DOHH2 (cell line): ENCODE measurements around the gene GJA5.
"Not testable (repeated sequence)": the region's sequence is repeated elsewhere in the genome, so short reads cannot be mapped to it uniquely, and the experiment has no call there.

Source experiments
- H3F3A ChIP-seq: fragments of 200-600 bp; sonication (generic), shearing (Covaris generic); 2 replicates; pipeline ENCODE4 v1.6.0; 2016; ENCODE audit warnings: antibody characterized with exemption, mild to moderate bottlenecking; ENCODE audit not compliant: control insufficient read depth, insufficient read depth
- H3K27ac ChIP-seq: fragments of 200-600 bp; sonication (generic); 2 replicates; pipeline ENCODE4 v1.5.1; 2014; ENCODE audit warnings: low read depth, mild to moderate bottlenecking, low read length, moderate library complexity
- H3K27me3 ChIP-seq: fragments of 200-600 bp; sonication (generic); 2 replicates; pipeline ENCODE4 v1.6.1; 2014; ENCODE audit warnings: mild to moderate bottlenecking, low read length, mixed read lengths; ENCODE audit not compliant: control insufficient read depth
- H3K36me3 ChIP-seq: fragments of 200-600 bp; sonication (generic); 2 replicates; pipeline ENCODE4 v1.6.1; 2014; ENCODE audit warnings: mild to moderate bottlenecking, low read length, moderate library complexity, mixed read lengths; ENCODE audit not compliant: control insufficient read depth
- H3K4me1 ChIP-seq: fragments of 200-600 bp; sonication (generic); 2 replicates; pipeline ENCODE4 v1.6.1; 2014; ENCODE audit warnings: mild to moderate bottlenecking, low read length, mixed read lengths; ENCODE audit not compliant: control insufficient read depth
- H3K4me2 ChIP-seq: fragments of 200-600 bp; sonication (generic); 2 replicates; pipeline ENCODE4 v1.6.0; 2014; ENCODE audit warnings: mild to moderate bottlenecking, low read length, moderate library complexity
- H3K4me3 ChIP-seq: fragments of 200-600 bp; sonication (generic); 2 replicates; pipeline ENCODE4 v1.5.1; 2014; ENCODE audit warnings: mild to moderate bottlenecking, low read length, mixed read lengths
- H3K79me2 ChIP-seq: fragments of 200-600 bp; sonication (generic); 2 replicates; pipeline ENCODE4 v1.6.1; 2014; ENCODE audit warnings: mild to moderate bottlenecking, low read length, mixed read lengths; ENCODE audit not compliant: control insufficient read depth
- H3K9me2 ChIP-seq: fragments of 200-600 bp; sonication (generic); replicated peaks from 2 replicates; pipeline ENCODE4 v1.6.1; 2014; ENCODE audit warnings: mild to moderate bottlenecking, low read length, mixed read lengths; ENCODE audit not compliant: control insufficient read depth
- H3K9me3 ChIP-seq: fragments of 200-600 bp; sonication (generic); 2 replicates; pipeline ENCODE4 v1.6.1; 2014; ENCODE audit warnings: antibody characterized with exemption, low read length, mixed read lengths; ENCODE audit not compliant: control insufficient read depth, insufficient read depth
- H4K20me1 ChIP-seq: fragments of 200-600 bp; sonication (generic); 2 replicates; pipeline ENCODE4 v1.6.0; 2014; ENCODE audit warnings: low read depth, mild to moderate bottlenecking, antibody characterized with exemption, low read length, moderate library complexity; ENCODE audit not compliant: control insufficient read depth, insufficient read depth
- EZH2phosphoT487 ChIP-seq: fragments of 200-600 bp; sonication (generic); IDR thresholded peaks from 2 replicates; pipeline ENCODE4 v1.6.1; 2017; ENCODE audit warnings: borderline replicate concordance, mild to moderate bottlenecking, antibody characterized with exemption, low read length, moderate library complexity, mixed read lengths
- TF ChIP-seq, protein P1 (sequence below): fragments of 200-600 bp; sonication (generic); IDR thresholded peaks from one replicate; pipeline ENCODE4 v1.5.1; 2014; ENCODE audit warnings: antibody characterized with exemption, mild to moderate bottlenecking, low read depth, low read length; ENCODE audit not compliant: poor library complexity, severe bottlenecking

Gene GJA5

DNA sequence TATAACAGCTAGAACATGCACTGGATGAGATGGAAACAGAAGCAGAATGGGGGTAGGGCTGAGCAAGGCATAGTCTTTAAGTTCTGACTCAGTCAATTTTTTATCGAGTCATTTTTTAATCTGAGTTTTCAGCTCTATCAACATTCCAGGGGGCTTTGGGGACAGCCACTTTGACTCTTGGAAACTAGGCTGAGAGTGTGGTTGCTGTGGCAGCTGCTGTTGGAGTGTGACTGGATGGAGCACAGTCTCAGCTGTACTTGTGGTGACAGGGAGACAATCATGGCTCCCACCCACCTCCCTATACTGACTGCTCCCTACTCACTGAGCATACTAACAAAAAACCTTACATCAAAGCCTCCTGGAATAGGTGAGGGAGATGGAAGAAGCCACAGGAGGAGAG, 25.0 kb downstream of the GJA5 start:
- H3K9me2 ChIP-seq, result no peaks in the 10 kb centered on the region

DNA sequence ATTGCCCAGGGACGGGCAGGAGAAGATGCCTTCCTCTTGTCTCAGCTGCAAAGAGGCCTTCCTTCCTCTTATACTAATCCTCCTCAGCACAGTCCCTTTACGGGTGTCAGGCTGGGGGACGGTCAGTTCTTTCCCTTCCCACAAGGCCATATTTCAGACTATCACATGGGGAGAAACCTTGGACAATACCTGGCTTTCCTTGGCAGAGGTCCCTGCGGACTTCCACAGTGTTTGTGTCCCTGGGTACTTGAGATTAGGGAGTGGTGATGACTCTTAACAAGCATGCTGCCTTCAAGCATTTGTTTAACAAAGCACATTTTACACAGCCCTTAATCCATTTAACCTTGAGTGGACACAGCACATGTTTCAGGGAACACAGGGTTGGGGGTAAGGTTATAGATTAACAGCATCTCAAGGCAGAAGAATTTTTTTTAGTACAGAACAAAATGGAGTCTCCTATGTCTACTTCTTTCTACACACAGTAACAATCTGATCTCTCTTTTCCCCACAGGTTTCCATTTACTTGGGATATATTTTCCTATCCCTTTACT, 26.0 kb downstream of the GJA5 start:
- H3K9me3 ChIP-seq, H4K20me1 ChIP-seq, H3K4me3 ChIP-seq, H3K4me2 ChIP-seq, H3K79me2 ChIP-seq, H3F3A ChIP-seq, H3K4me1 ChIP-seq, H3K9me2 ChIP-seq, H3K27ac ChIP-seq, H3K27me3 ChIP-seq, H3K36me3 ChIP-seq: not testable (repeated sequence)

More for the DNA sequence above, 25.0 kb downstream of the GJA5 start:
- no peaks in the 10 kb centered on the region for H3K9me3 ChIP-seq
- no peaks in the 10 kb centered on the region for H4K20me1 ChIP-seq
- no peaks in the 10 kb centered on the region for H3F3A ChIP-seq
- no peak overlapping the region for H3K4me2 ChIP-seq
- peaks cover 3% of the 10 kb centered on the region; the same call in 1 of the 2 replicates for H3K27me3 ChIP-seq
- no peak overlapping the region for H3K4me3 ChIP-seq
- no peaks in the 10 kb centered on the region for H3K79me2 ChIP-seq
- no peaks in the 10 kb centered on the region for H3K36me3 ChIP-seq
- TF ChIP-seq, protein P1, sequence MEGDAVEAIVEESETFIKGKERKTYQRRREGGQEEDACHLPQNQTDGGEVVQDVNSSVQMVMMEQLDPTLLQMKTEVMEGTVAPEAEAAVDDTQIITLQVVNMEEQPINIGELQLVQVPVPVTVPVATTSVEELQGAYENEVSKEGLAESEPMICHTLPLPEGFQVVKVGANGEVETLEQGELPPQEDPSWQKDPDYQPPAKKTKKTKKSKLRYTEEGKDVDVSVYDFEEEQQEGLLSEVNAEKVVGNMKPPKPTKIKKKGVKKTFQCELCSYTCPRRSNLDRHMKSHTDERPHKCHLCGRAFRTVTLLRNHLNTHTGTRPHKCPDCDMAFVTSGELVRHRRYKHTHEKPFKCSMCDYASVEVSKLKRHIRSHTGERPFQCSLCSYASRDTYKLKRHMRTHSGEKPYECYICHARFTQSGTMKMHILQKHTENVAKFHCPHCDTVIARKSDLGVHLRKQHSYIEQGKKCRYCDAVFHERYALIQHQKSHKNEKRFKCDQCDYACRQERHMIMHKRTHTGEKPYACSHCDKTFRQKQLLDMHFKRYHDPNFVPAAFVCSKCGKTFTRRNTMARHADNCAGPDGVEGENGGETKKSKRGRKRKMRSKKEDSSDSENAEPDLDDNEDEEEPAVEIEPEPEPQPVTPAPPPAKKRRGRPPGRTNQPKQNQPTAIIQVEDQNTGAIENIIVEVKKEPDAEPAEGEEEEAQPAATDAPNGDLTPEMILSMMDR, result no peak
- TF ChIP-seq EZH2phosphoT487, result no peak
- no peak overlapping the region for H3K27ac ChIP-seq
- H3K4me1 ChIP-seq, result no peaks in the 10 kb centered on the region

DNA sequence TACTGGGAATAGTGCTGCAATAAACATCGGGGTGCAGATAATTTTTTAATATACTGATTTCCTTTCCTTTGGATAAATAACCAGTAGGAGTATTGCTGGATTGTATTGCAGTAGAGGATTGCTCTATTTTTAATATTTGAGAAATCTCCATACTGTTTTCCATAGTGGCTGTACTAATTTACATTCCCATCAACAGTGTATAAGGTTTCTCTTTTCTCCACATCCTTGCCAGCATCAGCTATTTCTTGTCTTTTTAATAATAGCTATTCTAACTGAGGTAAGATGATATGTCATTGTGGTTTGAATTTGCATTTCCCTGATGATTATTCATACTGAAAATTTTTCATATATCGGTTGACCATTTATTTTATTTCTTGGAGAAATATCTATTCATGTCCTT, 31.1 kb downstream of the GJA5 start:
- Histone ChIP-seq H3K4me1 (no peaks in the 10 kb centered on the region), H3K27me3 (peaks cover 9% of the 10 kb centered on the region; the same call in 1 of the 2 replicates)

GRCh38 chr1:147726168-147726567, 34.2 kb downstream of the GJA5 start:
- Histone ChIP-seq H3K4me3 (no peak overlapping the region), H3F3A (no peaks in the 10 kb centered on the region), H3K36me3 (no peaks in the 10 kb centered on the region), H4K20me1 (no peaks in the 10 kb centered on the region), H3K27ac (no peak overlapping the region), H3K4me2 (no peak overlapping the region), H3K27me3 (peaks cover 9% of the 10 kb centered on the region; the same call in 1 of the 2 replicates), H3K4me1 (no peaks in the 10 kb centered on the region), H3K9me3 (no peaks in the 10 kb centered on the region), H3K9me2 (no peaks in the 10 kb centered on the region), H3K79me2 (no peaks in the 10 kb centered on the region)
- TF ChIP-seq EZH2phosphoT487, result no peak
- TF ChIP-seq, protein P1, result no peak

More for the DNA sequence above, 31.1 kb downstream of the GJA5 start:
- H3K9me3 ChIP-seq, result no peaks in the 10 kb centered on the region
- H3K36me3 ChIP-seq, result no peaks in the 10 kb centered on the region
- H3K4me2 ChIP-seq, result no peak overlapping the region
- H3K27ac ChIP-seq, result no peak overlapping the region
- no peaks in the 10 kb centered on the region for H3K9me2 ChIP-seq
- H3F3A ChIP-seq, result no peaks in the 10 kb centered on the region
- H4K20me1 ChIP-seq, result no peaks in the 10 kb centered on the region
- no peak overlapping the region for H3K4me3 ChIP-seq
- no peaks in the 10 kb centered on the region for H3K79me2 ChIP-seq
- TF ChIP-seq, protein P1, result no peak
- no peak for TF ChIP-seq EZH2phosphoT487
